T-helper 2 cell treated with Interferon-gamma antibody and Interleukin-4, amounts not matched to agents 5 μg/mL and 100 μg/mL, for 36 hours (primary cell): ENCODE results near the gene GNAZ.

Source experiments
- DNase-seq: peaks from one replicate; pipeline ENCODE4 v3.0.0; 2021; ENCODE audit warnings: low spot score
- H3K27ac Mint-ChIP-seq: one replicate; pipeline ENCODE4 v1.8.0; 2021; ENCODE audit warnings: mild to moderate bottlenecking, mixed read lengths
- H3K27me3 Mint-ChIP-seq: one replicate; pipeline ENCODE4 v1.8.0; 2021; ENCODE audit warnings: low read depth, mixed read lengths
- H3K36me3 Mint-ChIP-seq: one replicate; pipeline ENCODE4 v1.8.0; 2021; ENCODE audit warnings: low read depth, mixed read lengths
- H3K4me1 Mint-ChIP-seq: one replicate; pipeline ENCODE4 v1.8.0; 2021; ENCODE audit warnings: low read depth, mixed read lengths
- H3K4me3 Mint-ChIP-seq: one replicate; pipeline ENCODE4 v1.8.0; 2022; ENCODE audit warnings: mild to moderate bottlenecking, moderate library complexity, mixed read lengths
- H3K9me3 Mint-ChIP-seq: one replicate; pipeline ENCODE4 v1.8.0; 2021; ENCODE audit warnings: mixed read lengths

GNAZ gene

GRCh38 chr22:23158516-23159290, 88.4 kb downstream of the GNAZ start:
- Mint-ChIP-seq H3K36me3 (no peaks in the 10 kb centered on the region), H3K27me3 (no peaks in the 10 kb centered on the region), H3K9me3 (no peaks in the 10 kb centered on the region), H3K4me1 (no peaks in the 10 kb centered on the region), H3K4me3 (no peak overlapping the region), H3K27ac (no peak overlapping the region)
- DNase-seq: no peak

GRCh38 chr22:23159291-23159630, 88.9 kb downstream of the GNAZ start:
- H3K36me3 Mint-ChIP-seq: no peaks in the 10 kb centered on the region

GRCh38 chr22:23161029-23161428, 90.7 kb downstream of the GNAZ start:
- Mint-ChIP-seq H3K36me3 (no peaks in the 10 kb centered on the region), H3K27me3 (peaks cover 2% of the 10 kb centered on the region), H3K9me3 (no peaks in the 10 kb centered on the region), H3K27ac (no peak overlapping the region), H3K4me3 (no peak overlapping the region), H3K4me1 (no peaks in the 10 kb centered on the region)
- no peak for DNase-seq

More at GRCh38 chr22:23159291-23159630, 88.9 kb downstream of the GNAZ start:
- H3K4me3 Mint-ChIP-seq: no peak overlapping the region
- no peaks in the 10 kb centered on the region for H3K9me3 Mint-ChIP-seq
- DNase-seq: no peak
- H3K27ac Mint-ChIP-seq: no peak overlapping the region
- H3K4me1 Mint-ChIP-seq: no peaks in the 10 kb centered on the region
- H3K27me3 Mint-ChIP-seq: no peaks in the 10 kb centered on the region

- DNase-seq: no peak
- Mint-ChIP-seq H3K36me3 (no peaks in the 10 kb centered on the region), H3K27me3 (peaks cover 2% of the 10 kb centered on the region), H3K9me3 (no peaks in the 10 kb centered on the region), H3K4me1 (no peaks in the 10 kb centered on the region), H3K27ac (no peak overlapping the region), H3K4me3 (no peak overlapping the region)
These were observed 91.3 kb downstream of the GNAZ start for GRCh38 chr22:23161574-23161973.

GRCh38 chr22:23163665-23164064, 93.3 kb downstream of the GNAZ start:
- no peak for DNase-seq
- H3K9me3 Mint-ChIP-seq: no peaks in the 10 kb centered on the region
- peaks cover 2% of the 10 kb centered on the region for H3K27me3 Mint-ChIP-seq
- no peak overlapping the region for H3K27ac Mint-ChIP-seq
- no peak overlapping the region for H3K4me3 Mint-ChIP-seq
- H3K36me3 Mint-ChIP-seq: no peaks in the 10 kb centered on the region
- no peaks in the 10 kb centered on the region for H3K4me1 Mint-ChIP-seq

GRCh38 chr22:23164091-23164490, 93.8 kb downstream of the GNAZ start:
- no peaks in the 10 kb centered on the region for H3K4me1 Mint-ChIP-seq
- H3K9me3 Mint-ChIP-seq: no peaks in the 10 kb centered on the region
- no peaks in the 10 kb centered on the region for H3K36me3 Mint-ChIP-seq
- DNase-seq: no peak
- peaks cover 2% of the 10 kb centered on the region for H3K27me3 Mint-ChIP-seq
- H3K27ac Mint-ChIP-seq: no peak overlapping the region
- no peak overlapping the region for H3K4me3 Mint-ChIP-seq

DNA sequence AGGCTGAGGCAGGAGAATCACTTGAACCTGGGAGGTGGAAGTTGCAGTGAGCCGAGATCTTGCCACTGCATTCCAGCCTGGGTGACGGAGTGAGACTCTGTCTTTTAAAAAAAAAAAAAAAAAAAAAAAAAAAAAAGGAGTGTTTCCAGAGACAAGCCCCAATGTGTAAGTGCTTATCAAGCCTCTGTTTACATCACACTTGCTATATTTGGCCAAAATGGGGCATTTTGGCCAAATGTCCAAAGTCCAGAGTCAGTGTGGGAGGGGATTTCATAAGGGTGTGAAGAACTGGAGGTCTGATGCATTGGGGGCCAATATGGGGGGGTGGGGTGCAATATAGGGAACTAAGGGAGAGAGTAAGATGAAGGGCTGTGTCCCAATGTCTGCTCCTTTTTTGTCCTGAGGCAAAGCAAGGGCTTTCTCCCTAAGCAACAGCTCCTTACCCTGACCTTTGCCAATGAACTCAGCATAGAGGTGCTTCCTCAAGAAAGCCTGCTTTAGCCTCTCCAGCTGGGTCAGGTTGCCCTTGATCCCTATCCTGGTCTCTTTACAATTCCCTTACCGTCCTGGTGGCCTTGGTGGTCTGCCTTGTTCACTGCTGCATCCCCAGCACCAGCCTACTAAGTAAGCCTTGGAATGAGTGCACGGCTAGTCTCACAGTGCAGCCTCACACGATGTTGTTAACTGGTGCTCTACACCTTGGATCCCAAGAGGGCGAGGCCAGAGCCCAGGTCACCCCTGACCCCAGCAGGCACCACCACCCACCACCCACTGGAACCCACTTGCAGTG, 95.9 kb downstream of the GNAZ start:
- Mint-ChIP-seq H3K4me3 (no peak overlapping the region), H3K4me1 (no peaks in the 10 kb centered on the region), H3K36me3 (no peaks in the 10 kb centered on the region), H3K27me3 (peaks cover 2% of the 10 kb centered on the region), H3K9me3 (no peaks in the 10 kb centered on the region), H3K27ac (no peak overlapping the region)
- no peak for DNase-seq

GRCh38 chr22:23166841-23167616, 96.7 kb downstream of the GNAZ start:
- no peak for DNase-seq
- no peaks in the 10 kb centered on the region for H3K36me3 Mint-ChIP-seq
- no peaks in the 10 kb centered on the region for H3K4me1 Mint-ChIP-seq
- H3K27me3 Mint-ChIP-seq: peaks cover 2% of the 10 kb centered on the region
- H3K4me3 Mint-ChIP-seq: no peak overlapping the region
- H3K9me3 Mint-ChIP-seq: no peaks in the 10 kb centered on the region
- H3K27ac Mint-ChIP-seq: no peak overlapping the region

GRCh38 chr22:23168391-23169042, 98.2 kb downstream of the GNAZ start:
- Mint-ChIP-seq H3K27ac (no peak overlapping the region), H3K9me3 (no peaks in the 10 kb centered on the region), H3K36me3 (no peaks in the 10 kb centered on the region), H3K27me3 (peaks cover 2% of the 10 kb centered on the region), H3K4me1 (no peaks in the 10 kb centered on the region), H3K4me3 (no peak overlapping the region)
- no peak for DNase-seq

DNA sequence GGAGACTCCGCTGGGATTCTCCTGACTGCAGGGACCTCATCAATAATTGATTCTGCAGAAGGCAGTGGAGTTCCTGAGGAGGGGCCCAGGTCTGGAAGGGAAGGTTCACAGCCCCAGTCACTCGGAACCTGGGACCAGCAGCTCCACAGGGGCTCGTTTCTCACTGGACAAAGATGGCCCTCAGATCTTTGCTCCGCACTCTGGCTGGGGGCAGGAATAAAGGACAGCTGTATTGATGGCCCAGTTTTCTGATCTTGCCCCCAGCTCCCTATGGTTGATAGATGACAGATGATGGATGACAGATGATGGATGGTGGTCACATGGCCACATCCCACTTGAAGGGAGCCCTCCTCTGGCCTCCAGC, 98.7 kb downstream of the GNAZ start:
- Mint-ChIP-seq H3K4me3 (no peak overlapping the region), H3K27me3 (peaks cover 2% of the 10 kb centered on the region)

More for the DNA sequence above, 98.7 kb downstream of the GNAZ start:
- no peaks in the 10 kb centered on the region for H3K36me3 Mint-ChIP-seq
- no peak overlapping the region for H3K27ac Mint-ChIP-seq
- no peak for DNase-seq
- no peaks in the 10 kb centered on the region for H3K9me3 Mint-ChIP-seq
- no peaks in the 10 kb centered on the region for H3K4me1 Mint-ChIP-seq
